Vagina (tissue), 2 donors: ENCODE results near the gene SH3RF2. TPM values are rescaled to one million over a fixed set of nuclear protein-coding genes. Genes with fewer than 3 reads are reported as not detected.

Experiments used
- DNase-seq, 2 donors: peaks; one replicate each; pipeline ENCODE4 v3.0.0-alpha.2; 2017; ENCODE audit errors: extremely low spot score in 2 of 2
- H3K27ac ChIP-seq: fragments of 200-600 bp; sonication (generic); one replicate; pipeline ENCODE4 v1.5.1; 2019
- H3K27me3 ChIP-seq: fragments of 200-600 bp; sonication (generic); one replicate; pipeline ENCODE4 v1.5.1; 2019
- H3K36me3 ChIP-seq, 2 donors: fragments of 200-600 bp; sonication (generic); one replicate each; pipeline ENCODE4 v1.5.1; 2017 to 2019
- H3K4me1 ChIP-seq: fragments of 200-600 bp; sonication (generic); one replicate; pipeline ENCODE4 v1.5.1; 2019
- H3K4me3 ChIP-seq, 2 donors: fragments of 200-600 bp; sonication (generic); 1 replicate in 1 of 2; 2 replicates in 1 of 2; pipeline ENCODE4 v1.5.1; 2016 to 2019
- H3K9me3 ChIP-seq: fragments of 200-600 bp; sonication (generic); one replicate; pipeline ENCODE4 v1.5.1; 2019
- CTCF ChIP-seq, 3 experiments: fragments of 450-650 bp in 2 of 3; fragments of 200-600 bp in 1 of 3; sonication (generic) in 1 of 3; IDR thresholded peaks; one replicate each; pipeline ENCODE4 v1.5.1; 2017 to 2019; ENCODE audit warnings: antibody characterized with exemption in 3 of 3, mild to moderate bottlenecking in 2 of 3, moderate library complexity in 2 of 3
- POLR2A ChIP-seq, 2 donors: fragments of 450-650 bp; IDR thresholded peaks; one replicate each; pipeline ENCODE4 v1.6.1; 2017; ENCODE audit warnings: antibody characterized with exemption in 2 of 2, mild to moderate bottlenecking in 2 of 2, moderate library complexity in 2 of 2
- POLR2AphosphoS5 ChIP-seq, 2 donors: sonication (generic); formaldehyde crosslinking; IDR thresholded peaks; one replicate each; pipeline ENCODE4 v1.9.0; 2017; ENCODE audit warnings: antibody characterized with exemption in 2 of 2, mild to moderate bottlenecking in 2 of 2, low read depth in 1 of 2; ENCODE audit not compliant: insufficient read depth in 1 of 2
- intact Hi-C: fragments of 100-400 bp; cut with DNase I; formaldehyde crosslinking; loops from one replicate; pipeline ENCODE4 v1.15.1; 2023
- total RNA-seq: library from RNA; depleted of rRNA; stranded (reverse); fragments of >200 nt; gene quantifications from one replicate; pipeline ENCODE4 v1.2.3, GENCODE V29; 2016

The SH3RF2 gene
- total RNA-seq, 1 donor from 2014 or later, result 48.4 TPM

GRCh38 chr5:145939540-145940065, 3.2 kb downstream of the SH3RF2 start:
- no peaks in the 10 kb centered on the region for H3K9me3 ChIP-seq
- H3K36me3 ChIP-seq, result no peaks in the 10 kb centered on the region
- H3K4me1 ChIP-seq, result peaks cover 25% of the 10 kb centered on the region
- DNase-seq, result no peak
- H3K27me3 ChIP-seq, result no peaks in the 10 kb centered on the region
- H3K4me3 ChIP-seq, result peak overlapping the region in 1 of 2 donors; percentile 56
- no peak overlapping the region for H3K27ac ChIP-seq
- intact Hi-C loops, result no loop called here
- TF ChIP-seq POLR2A (IDR thresholded peaks at IDR 0.05) (no peak), CTCF (IDR thresholded peaks at IDR 0.05) (no peak), POLR2AphosphoS5 (IDR thresholded peaks at IDR 0.05; ENCODE audit: insufficient read depth in 1 of 2, low read depth in 1 of 2) (no peak)

GRCh38 chr5:145941096-145941447, 4.7 kb downstream of the SH3RF2 start:
- Histone ChIP-seq H3K4me3 (no peak overlapping the region), H3K27me3 (no peaks in the 10 kb centered on the region), H3K9me3 (no peaks in the 10 kb centered on the region), H3K4me1 (peaks cover 30% of the 10 kb centered on the region), H3K27ac (no peak overlapping the region), H3K36me3 (no peaks in the 10 kb centered on the region)
- peak in 1 of 2 donors; percentile 65 for DNase-seq
- intact Hi-C loops, result no loop called here
- no peak for TF ChIP-seq POLR2A (IDR thresholded peaks at IDR 0.05)
- TF ChIP-seq POLR2AphosphoS5 (IDR thresholded peaks at IDR 0.05; ENCODE audit: insufficient read depth in 1 of 2, low read depth in 1 of 2), result peak in 1 of 2 donors; percentile 70

GRCh38 chr5:145941448-145942130, 5.2 kb downstream of the SH3RF2 start:
- Histone ChIP-seq H3K4me1 (peaks cover 27% of the 10 kb centered on the region), H3K4me3 (no peak overlapping the region), H3K36me3 (no peaks in the 10 kb centered on the region), H3K27me3 (no peaks in the 10 kb centered on the region), H3K9me3 (no peaks in the 10 kb centered on the region), H3K27ac (no peak overlapping the region)
- intact Hi-C loops, result no loop called here
- TF ChIP-seq CTCF (IDR thresholded peaks at IDR 0.05), result no peak
- no peak for TF ChIP-seq POLR2AphosphoS5 (IDR thresholded peaks at IDR 0.05; ENCODE audit: insufficient read depth in 1 of 2, low read depth in 1 of 2)
- no peak for TF ChIP-seq POLR2A (IDR thresholded peaks at IDR 0.05)
- DNase-seq, result peak in 1 of 2 donors; percentile 8

GRCh38 chr5:145942201-145942600, 5.8 kb downstream of the SH3RF2 start:
- Histone ChIP-seq H3K27ac (no peak overlapping the region), H3K36me3 (no peaks in the 10 kb centered on the region), H3K4me1 (peaks cover 25% of the 10 kb centered on the region), H3K4me3 (no peak overlapping the region), H3K27me3 (no peaks in the 10 kb centered on the region), H3K9me3 (no peaks in the 10 kb centered on the region)
- DNase-seq, result peak in 1 of 2 donors; percentile 25
- intact Hi-C loops, result no loop called here
- TF ChIP-seq POLR2A (IDR thresholded peaks at IDR 0.05) (no peak), CTCF (IDR thresholded peaks at IDR 0.05) (no peak), POLR2AphosphoS5 (IDR thresholded peaks at IDR 0.05; ENCODE audit: insufficient read depth in 1 of 2, low read depth in 1 of 2) (no peak)

GRCh38 chr5:145942749-145943148, 6.4 kb downstream of the SH3RF2 start:
- Histone ChIP-seq H3K4me3 (no peak overlapping the region), H3K27me3 (no peaks in the 10 kb centered on the region), H3K9me3 (no peaks in the 10 kb centered on the region), H3K27ac (no peak overlapping the region), H3K36me3 (no peaks in the 10 kb centered on the region), H3K4me1 (peaks cover 25% of the 10 kb centered on the region)
- TF ChIP-seq POLR2AphosphoS5 (IDR thresholded peaks at IDR 0.05; ENCODE audit: insufficient read depth in 1 of 2, low read depth in 1 of 2) (no peak), CTCF (IDR thresholded peaks at IDR 0.05) (no peak), POLR2A (IDR thresholded peaks at IDR 0.05) (no peak)
- no peak for DNase-seq
- intact Hi-C loops, result no loop called here
